Activated CD4-positive, alpha-beta T cell treated with anti-CD3 and anti-CD28 coated beads, Interleukin-2, amount 10 ng/mL, durations not matched to agents 7 days and 5 days (primary cell): Measurements from ENCODE around the gene ZNF445. TPM values are rescaled to one million over a fixed set of nuclear protein-coding genes. Genes with fewer than 3 reads are reported as not detected.
"Not testable (repeated sequence)": the region's sequence is repeated elsewhere in the genome, so short reads cannot be mapped to it uniquely, and the experiment has no call there.

ENCODE experiments used
- CTCF ChIA-PET: fragments of 350-600 bp; sonication (Branson Sonifier 250); formaldehyde crosslinking; loops from one replicate; lab custom pipeline; 2021; ENCODE audit warnings: antibody characterized with exemption; lab: Charles Lee
- POLR2A ChIA-PET: fragments of 350-600 bp; sonication (Branson Sonifier 250); formaldehyde crosslinking; loops from one replicate; lab custom pipeline; 2021; ENCODE audit warnings: antibody characterized with exemption; lab: Charles Lee
- DNase-seq: peaks from one replicate; pipeline ENCODE4 v3.0.0-alpha.2; 2020
- H3K27ac Mint-ChIP-seq: one replicate; pipeline ENCODE4 v1.8.0; 2021; ENCODE audit warnings: mild to moderate bottlenecking, moderate library complexity, mixed read lengths
- H3K27me3 Mint-ChIP-seq: one replicate; pipeline ENCODE4 v1.8.0; 2021; ENCODE audit warnings: mixed read lengths
- H3K36me3 Mint-ChIP-seq: one replicate; pipeline ENCODE4 v1.8.0; 2021; ENCODE audit warnings: low read depth, mixed read lengths
- H3K4me1 Mint-ChIP-seq: one replicate; pipeline ENCODE4 v1.8.0; 2021; ENCODE audit warnings: mixed read lengths
- H3K4me3 Mint-ChIP-seq: one replicate; pipeline ENCODE4 v1.8.0; 2021; ENCODE audit warnings: mild to moderate bottlenecking, moderate library complexity, mixed read lengths
- H3K9me3 Mint-ChIP-seq: one replicate; pipeline ENCODE4 v1.8.0; 2021; ENCODE audit warnings: mixed read lengths
- total RNA-seq, 2 experiments: library from RNA; stranded (reverse); gene quantifications; one replicate each; pipeline ENCODE4 v1.2.3, GENCODE V29; 2021

The ZNF445 gene
- total RNA-seq, 2 experiments from 2014 or later, result 22.4 to 24.9 TPM

GRCh38 chr3:44421280-44421679 lies 56.2 kb downstream of the ZNF445 start:
- no peak for DNase-seq
- ChIA-PET CTCF (interaction anchor here (0.6 kb wide), 1 partner anchor 305 kb away, joined by 3 read pairs; no protein-coding TSS in a partner anchor), POLR2A (no interaction called here)
- no peak overlapping the region for H3K27ac Mint-ChIP-seq
- no peaks in the 10 kb centered on the region for H3K9me3 Mint-ChIP-seq
- no peaks in the 10 kb centered on the region for H3K36me3 Mint-ChIP-seq
- H3K4me3 Mint-ChIP-seq, result no peak overlapping the region
- H3K27me3 Mint-ChIP-seq, result no peaks in the 10 kb centered on the region
- H3K4me1 Mint-ChIP-seq, result no peaks in the 10 kb centered on the region

- no peaks in the 10 kb centered on the region for H3K27me3 Mint-ChIP-seq
- no peak overlapping the region for H3K4me3 Mint-ChIP-seq
- H3K36me3 Mint-ChIP-seq, result no peaks in the 10 kb centered on the region
- ChIA-PET POLR2A (no interaction called here), CTCF (no interaction called here)
- H3K27ac Mint-ChIP-seq, result no peak overlapping the region
- no peaks in the 10 kb centered on the region for H3K9me3 Mint-ChIP-seq
- DNase-seq, result no peak
- no peaks in the 10 kb centered on the region for H3K4me1 Mint-ChIP-seq
Measured at GRCh38 chr3:44420676-44421075, 56.8 kb downstream of the ZNF445 start.

- Mint-ChIP-seq H3K4me3 (no peak overlapping the region), H3K4me1 (no peaks in the 10 kb centered on the region), H3K9me3 (no peaks in the 10 kb centered on the region), H3K27ac (no peak overlapping the region), H3K36me3 (no peaks in the 10 kb centered on the region), H3K27me3 (no peaks in the 10 kb centered on the region)
- DNase-seq, result no peak
- ChIA-PET CTCF (interaction anchor here (1.8 kb wide), 1 partner anchor 36 kb away, joined by 4 read pairs; no protein-coding TSS in a partner anchor), POLR2A (no interaction called here)
Measured at GRCh38 chr3:44419923-44420650, 57.4 kb downstream of the ZNF445 start.

- H3K27me3 Mint-ChIP-seq, result no peaks in the 10 kb centered on the region
- no peak for DNase-seq
- H3K36me3 Mint-ChIP-seq, result no peaks in the 10 kb centered on the region
- POLR2A ChIA-PET, result no interaction called here
- CTCF ChIA-PET, result interaction anchor here (1.8 kb wide), 1 partner anchor 37 kb away, joined by 4 read pairs; no protein-coding TSS in a partner anchor
- no peak overlapping the region for H3K27ac Mint-ChIP-seq
- H3K4me1 Mint-ChIP-seq, result no peaks in the 10 kb centered on the region
- H3K9me3 Mint-ChIP-seq, result no peaks in the 10 kb centered on the region
- H3K4me3 Mint-ChIP-seq, result no peak overlapping the region
Measured at GRCh38 chr3:44419116-44419922, 58.2 kb downstream of the ZNF445 start.

- Mint-ChIP-seq H3K27me3 (no peaks in the 10 kb centered on the region), H3K4me3 (no peak overlapping the region), H3K9me3 (no peaks in the 10 kb centered on the region), H3K36me3 (no peaks in the 10 kb centered on the region), H3K27ac (no peak overlapping the region), H3K4me1 (no peaks in the 10 kb centered on the region)
- DNase-seq, result no peak
- ChIA-PET CTCF (interaction anchor here (1.8 kb wide), 1 partner anchor 37 kb away, joined by 4 read pairs; no protein-coding TSS in a partner anchor), POLR2A (no interaction called here)
Measured at GRCh38 chr3:44418549-44418948, 58.9 kb downstream of the ZNF445 start.

GRCh38 chr3:44418118-44418517 lies 59.4 kb downstream of the ZNF445 start:
- H3K27me3 Mint-ChIP-seq, CTCF ChIA-PET, H3K36me3 Mint-ChIP-seq, POLR2A ChIA-PET, H3K4me3 Mint-ChIP-seq, DNase-seq, H3K4me1 Mint-ChIP-seq, H3K27ac Mint-ChIP-seq, H3K9me3 Mint-ChIP-seq: not testable (repeated sequence)

GRCh38 chr3:44416031-44417030 lies 61.1 kb downstream of the ZNF445 start:
- DNase-seq, result no peak
- CTCF ChIA-PET, result no interaction called here

GRCh38 chr3:44415421-44415820 lies 62.0 kb downstream of the ZNF445 start:
- DNase-seq, result no peak
- ChIA-PET POLR2A (no interaction called here), CTCF (no interaction called here)
- no peaks in the 10 kb centered on the region for H3K27me3 Mint-ChIP-seq
- H3K36me3 Mint-ChIP-seq, result no peaks in the 10 kb centered on the region
- H3K9me3 Mint-ChIP-seq, result no peaks in the 10 kb centered on the region
- H3K4me1 Mint-ChIP-seq, result no peaks in the 10 kb centered on the region
- H3K4me3 Mint-ChIP-seq, result no peak overlapping the region
- H3K27ac Mint-ChIP-seq, result no peak overlapping the region

More at GRCh38 chr3:44416031-44417030, 61.1 kb downstream of the ZNF445 start:
- Mint-ChIP-seq H3K27me3 (no peaks in the 10 kb centered on the region), H3K36me3 (no peaks in the 10 kb centered on the region), H3K27ac (no peak overlapping the region), H3K4me1 (no peaks in the 10 kb centered on the region), H3K9me3 (no peaks in the 10 kb centered on the region), H3K4me3 (no peak overlapping the region)
- POLR2A ChIA-PET, result interaction anchor here (0.6 kb wide), 1 partner anchor 781 kb away, joined by 5 read pairs; no protein-coding TSS in a partner anchor

- Mint-ChIP-seq H3K4me1 (no peaks in the 10 kb centered on the region), H3K27ac (no peak overlapping the region), H3K9me3 (no peaks in the 10 kb centered on the region), H3K4me3 (no peak overlapping the region), H3K36me3 (no peaks in the 10 kb centered on the region), H3K27me3 (no peaks in the 10 kb centered on the region)
- ChIA-PET CTCF (no interaction called here), POLR2A (no interaction called here)
- DNase-seq, result no peak
Measured at GRCh38 chr3:44414517-44415090, 62.9 kb downstream of the ZNF445 start.

- ChIA-PET POLR2A (no interaction called here), CTCF (no interaction called here)
- peaks cover 2% of the 10 kb centered on the region for H3K36me3 Mint-ChIP-seq
- H3K9me3 Mint-ChIP-seq, result no peaks in the 10 kb centered on the region
- no peaks in the 10 kb centered on the region for H3K4me1 Mint-ChIP-seq
- DNase-seq, result no peak
- H3K4me3 Mint-ChIP-seq, result no peak overlapping the region
- H3K27ac Mint-ChIP-seq, result no peak overlapping the region
- H3K27me3 Mint-ChIP-seq, result no peaks in the 10 kb centered on the region
Measured at GRCh38 chr3:44412365-44412764, 65.1 kb downstream of the ZNF445 start.

- CTCF ChIA-PET, result no interaction called here
- Mint-ChIP-seq H3K4me3 (no peak overlapping the region), H3K9me3 (no peaks in the 10 kb centered on the region), H3K4me1 (no peaks in the 10 kb centered on the region), H3K36me3 (peaks cover 2% of the 10 kb centered on the region), H3K27ac (no peak overlapping the region), H3K27me3 (no peaks in the 10 kb centered on the region)
- POLR2A ChIA-PET, result no interaction called here
- DNase-seq, result no peak
Measured at GRCh38 chr3:44411031-44411645, 66.3 kb downstream of the ZNF445 start.
